SK-N-SH (cell line): ENCODE data around the gene SLC41A2. TPM values are rescaled to one million over a fixed set of nuclear protein-coding genes. Genes with fewer than 3 reads are reported as not detected.

ENCODE experiments used
- CTCF ChIA-PET: fragments of 300-600, 350-600 bp; formaldehyde crosslinking; extraction: SDS; loops from one replicate; lab custom pipeline; 2021; lab: Yijun Ruan, JAX
- POLR2A ChIA-PET: fragments of 350-600 bp; sonication (Branson Sonifier 250); formaldehyde crosslinking; extraction: SDS; loops from one replicate; lab custom pipeline; 2020; ENCODE audit warnings: antibody characterized with exemption, inconsistent platforms; lab: Yijun Ruan, JAX
- DNase-seq: peaks from one replicate; pipeline ENCODE4 v3.0.0; 2012
- H2AFZ ChIP-seq: fragments of 200-600 bp; sonication (generic); 2 replicates; pipeline ENCODE4 v1.8.1; 2016; ENCODE audit warnings: antibody characterized with exemption, mild to moderate bottlenecking, low read depth
- H3F3A ChIP-seq: fragments of 200-600 bp; sonication (generic); replicated peaks from 2 replicates; pipeline ENCODE3; 2016; ENCODE audit warnings: antibody characterized with exemption, mild to moderate bottlenecking; ENCODE audit not compliant: insufficient read depth
- H3K27ac ChIP-seq, 2 experiments: fragments of 200-500 bp in 1 of 2; fragments of 200-600 bp in 1 of 2; sonication (Bioruptor generic) in 1 of 2; sonication (generic), shearing (Covaris generic) in 1 of 2; 2 replicates each; pipeline versions ENCODE4 v1.5.1 to v1.6.1; 2014 to 2016; ENCODE audit warnings: low read depth in 2 of 2, inconsistent platforms in 1 of 2, low read length in 1 of 2, mild to moderate bottlenecking in 1 of 2, mixed read lengths in 1 of 2
- H3K27me3 ChIP-seq: fragments of 200-600 bp; sonication (generic), shearing (Covaris generic); 2 replicates; pipeline ENCODE4 v1.6.1; 2016; ENCODE audit warnings: mixed run types; ENCODE audit not compliant: insufficient read depth
- H3K36me3 ChIP-seq, 2 experiments: fragments of 200-500 bp in 1 of 2; fragments of 200-600 bp in 1 of 2; sonication (Bioruptor generic) in 1 of 2; sonication (generic) in 1 of 2; replicated peaks in 1 of 2; 2 replicates each; pipeline versions ENCODE3 to v1.5.1; 2014 to 2016; ENCODE audit warnings: low read length in 1 of 2, mild to moderate bottlenecking in 1 of 2; ENCODE audit not compliant: insufficient read depth in 2 of 2, control insufficient read depth in 1 of 2
- H3K4me1 ChIP-seq, 2 experiments: fragments of 200-500 bp in 1 of 2; fragments of 200-600 bp in 1 of 2; sonication (Bioruptor generic) in 1 of 2; sonication (generic), shearing (Covaris generic) in 1 of 2; 2 replicates each; pipeline versions ENCODE4 v1.5.1 to v1.6.1; 2014 to 2016; ENCODE audit warnings: low read depth in 1 of 2, low read length in 1 of 2, mixed run types in 1 of 2; ENCODE audit not compliant: insufficient read depth in 2 of 2, control insufficient read depth in 1 of 2
- H3K4me2 ChIP-seq: fragments of 200-600 bp; sonication (generic), shearing (Covaris generic); 2 replicates; pipeline ENCODE4 v1.6.1; 2017; ENCODE audit warnings: mixed run types
- H3K4me3 ChIP-seq, 2 experiments: fragments of 200-500 bp in 1 of 2; fragments of 200-600 bp in 1 of 2; sonication (Bioruptor generic) in 1 of 2; sonication (generic), shearing (Covaris generic) in 1 of 2; 2 replicates each; pipeline versions ENCODE4 v1.5.1 to v1.8.1; 2014 to 2016; ENCODE audit warnings: low read depth in 2 of 2, inconsistent platforms in 1 of 2, low read length in 1 of 2, mild to moderate bottlenecking in 1 of 2, mixed read lengths in 1 of 2, moderate library complexity in 1 of 2
- H3K79me2 ChIP-seq: fragments of 200-600 bp; sonication (generic); 2 replicates; pipeline ENCODE4 v1.8.1; 2017; ENCODE audit warnings: mild to moderate bottlenecking; ENCODE audit not compliant: insufficient read depth
- H3K9ac ChIP-seq: fragments of 200-600 bp; sonication (generic); 2 replicates; pipeline ENCODE4 v1.6.1; 2017; ENCODE audit warnings: mixed run types
- H3K9me2 ChIP-seq: fragments of 200-600 bp; sonication (generic); 2 replicates; pipeline ENCODE4 v1.6.1; 2017; ENCODE audit warnings: mixed run types
- H3K9me3 ChIP-seq: fragments of 200-600 bp; sonication (generic); 2 replicates; pipeline ENCODE4 v1.6.1; 2017; ENCODE audit warnings: mixed run types, mild to moderate bottlenecking, moderate library complexity
- H4K20me1 ChIP-seq: fragments of 200-600 bp; sonication (generic); 2 replicates; pipeline ENCODE4 v1.6.1; 2017; ENCODE audit warnings: mild to moderate bottlenecking, mixed run types; ENCODE audit not compliant: insufficient read depth
- CHD2 ChIP-seq: fragments of 150-350 bp; IDR thresholded peaks from 2 replicates; pipeline ENCODE4 v1.6.1; 2018; ENCODE audit warnings: low read length; ENCODE audit not compliant: partially characterized antibody
- CTCF ChIP-seq: fragments of 200-600 bp; sonication (generic); IDR thresholded peaks from 2 replicates; pipeline ENCODE4 v1.6.1; 2017; ENCODE audit warnings: antibody characterized with exemption, mild to moderate bottlenecking, moderate library complexity
- ELF1 ChIP-seq: IDR thresholded peaks from 2 replicates; pipeline ENCODE4 v1.4.0; 2012
- EP300 ChIP-seq, 2 experiments: IDR thresholded peaks; 2 replicates each; pipeline versions ENCODE4 v1.4.0 to v1.6.1; 2012; ENCODE audit warnings: borderline replicate concordance in 1 of 2, low read depth in 1 of 2, low read length in 1 of 2
- EZH2phosphoT487 ChIP-seq: fragments of 200-600 bp; sonication (generic); IDR thresholded peaks from 2 replicates; pipeline ENCODE4 v1.6.1; 2017; ENCODE audit warnings: low read depth, mixed run types, mild to moderate bottlenecking, antibody characterized with exemption, moderate library complexity, borderline replicate concordance
- FOXJ3 ChIP-seq: sonication (generic); formaldehyde crosslinking; IDR thresholded peaks from 2 replicates; pipeline ENCODE4 v1.5.1; 2020; ENCODE audit warnings: mild to moderate bottlenecking, missing genetic modification reagents
- GABPA ChIP-seq: IDR thresholded peaks from 2 replicates; pipeline ENCODE4 v1.4.0; 2012; ENCODE audit warnings: low read depth, mild to moderate bottlenecking
- JUND ChIP-seq: IDR thresholded peaks from 2 replicates; pipeline ENCODE4 v1.4.0; 2012
- NRF1 ChIP-seq: IDR thresholded peaks from 2 replicates; pipeline ENCODE4 v1.6.1; 2012; ENCODE audit warnings: low read depth, mild to moderate bottlenecking, low read length
- POLR2AphosphoS5 ChIP-seq: IDR thresholded peaks from 2 replicates; pipeline ENCODE4 v1.6.1; 2012; ENCODE audit warnings: low read depth, low read length
- RAD21 ChIP-seq: IDR thresholded peaks from 2 replicates; pipeline ENCODE4 v1.6.1; 2012; ENCODE audit warnings: mild to moderate bottlenecking, low read length
- REST ChIP-seq: IDR thresholded peaks from 2 replicates; pipeline ENCODE4 v1.6.1; 2012; ENCODE audit warnings: mild to moderate bottlenecking, low read depth, low read length, moderate library complexity
- RFX5 ChIP-seq: IDR thresholded peaks from 2 replicates; pipeline ENCODE4 v1.6.1; 2012; ENCODE audit warnings: mild to moderate bottlenecking, improper control_type of control experiment, low read length
- SIN3A ChIP-seq: IDR thresholded peaks from 2 replicates; pipeline ENCODE4 v1.6.1; 2012; ENCODE audit warnings: low read depth, mild to moderate bottlenecking, low read length, moderate library complexity, borderline replicate concordance
- TAF1 ChIP-seq: IDR thresholded peaks from 2 replicates; pipeline ENCODE4 v1.6.1; 2012; ENCODE audit warnings: low read depth, mild to moderate bottlenecking, low read length, moderate library complexity, borderline replicate concordance
- TCF12 ChIP-seq: IDR thresholded peaks from 2 replicates; pipeline ENCODE4 v1.4.0; 2012
- USF2 ChIP-seq: fragments of 150-350 bp; IDR thresholded peaks from 2 replicates; pipeline ENCODE4 v1.6.1; 2017; ENCODE audit warnings: antibody characterized with exemption, low read length, low read depth, borderline replicate concordance
- YY1 ChIP-seq: IDR thresholded peaks from 2 replicates; pipeline ENCODE4 v1.4.0; 2012; ENCODE audit warnings: low read depth, mild to moderate bottlenecking
- WGBS: methylation state at CpG from one replicate; pipeline ENCODE4 v1.1.6; 2017; ENCODE audit warnings: low lambda C conversion rate; 5-methylcytosine and 5-hydroxymethylcytosine counted together
- polyA plus RNA-seq, 3 experiments: library from polyadenylated mRNA; depleted of rRNA; stranded (reverse); fragments of >200 nt; gene quantifications; 2 replicates each; pipeline ENCODE4 v1.2.3, GENCODE V29; 2012

The SLC41A2 gene
- polyA plus RNA-seq, 1 of the 3 experiments (the other 2 are of a cell fraction), result 1.7 TPM

DNA sequence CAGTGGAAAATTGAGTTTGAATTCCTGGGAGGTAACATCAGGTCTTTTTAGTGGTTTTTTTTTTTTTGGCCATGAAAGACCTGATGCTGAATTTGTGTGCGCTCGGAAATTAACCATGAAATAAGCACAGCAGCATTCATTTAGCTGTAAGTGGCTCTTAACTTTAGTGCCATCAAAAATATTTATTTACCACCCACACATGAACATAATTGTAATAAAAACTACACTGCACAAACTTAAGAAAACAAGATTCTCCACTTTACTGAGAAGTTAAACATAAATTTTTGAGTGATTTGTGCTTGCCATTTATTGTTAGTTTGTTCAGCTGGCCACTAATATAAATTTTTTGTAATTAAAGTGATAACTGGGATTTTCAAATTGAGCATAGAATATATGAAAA lies 2.4 kb downstream of the SLC41A2 start (continued):
- TF ChIP-seq USF2, result no peak
- TF ChIP-seq FOXJ3 (CRISPR knock-in tag), result no peak
- TF ChIP-seq JUND, result no peak
- TF ChIP-seq YY1, result no peak

DNA sequence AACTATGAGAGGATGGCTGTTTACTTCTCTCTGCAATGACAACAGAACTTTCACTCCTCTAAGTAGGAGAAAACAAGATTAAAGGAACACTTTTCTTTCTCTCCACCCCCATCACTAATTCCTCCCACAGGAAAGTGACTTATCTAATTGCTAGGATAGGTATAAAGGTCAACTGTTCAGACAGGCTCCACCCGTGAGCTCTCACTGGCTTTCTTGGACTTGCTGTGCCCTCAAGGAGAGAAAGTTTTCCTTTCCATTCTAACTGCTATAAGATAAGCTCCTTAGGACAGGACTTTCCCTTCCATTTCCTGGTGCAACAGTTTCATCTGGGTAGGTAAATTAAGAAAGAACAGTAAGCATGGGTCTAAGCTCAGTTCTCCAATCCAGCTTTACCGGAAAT lies 4.8 kb downstream of the SLC41A2 start:
- Histone ChIP-seq H3K27me3 (no peaks in the 10 kb centered on the region), H4K20me1 (no peaks in the 10 kb centered on the region), H3K9ac (no peak overlapping the region), H3K27ac (no peak overlapping the region), H3K36me3 (no peaks in the 10 kb centered on the region), H2AFZ (no peak overlapping the region), H3K9me2 (no peaks in the 10 kb centered on the region), H3K4me1 (peaks cover 0 to 3% of the 10 kb centered on the region in 2 experiments; a peak in 2 of 4 replicates), H3F3A (peaks cover 9% of the 10 kb centered on the region), H3K9me3 (no peaks in the 10 kb centered on the region), H3K79me2 (peaks cover 5% of the 10 kb centered on the region; the same call in 1 of the 2 replicates), H3K4me2 (no peak overlapping the region), H3K4me3 (no peak overlapping the region)
- 77% methylated on average over 2 of the region's 2 CpGs for WGBS
- TF ChIP-seq CTCF (no peak), FOXJ3 (CRISPR knock-in tag) (no peak), USF2 (no peak), CHD2 (no peak), NRF1 (no peak), EZH2phosphoT487 (no peak), EP300 (IDR thresholded peaks at IDR 0.05; ENCODE audit: borderline replicate concordance in 1 of 2, low read depth in 1 of 2, low read length in 1 of 2) (no peak)
- POLR2A ChIA-PET, result no interaction called here
- no peak for DNase-seq
- CTCF ChIA-PET, result interaction anchor here (1.2 kb wide), 1 partner anchor 12 kb away, joined by 3 read pairs; no protein-coding TSS in a partner anchor

DNA sequence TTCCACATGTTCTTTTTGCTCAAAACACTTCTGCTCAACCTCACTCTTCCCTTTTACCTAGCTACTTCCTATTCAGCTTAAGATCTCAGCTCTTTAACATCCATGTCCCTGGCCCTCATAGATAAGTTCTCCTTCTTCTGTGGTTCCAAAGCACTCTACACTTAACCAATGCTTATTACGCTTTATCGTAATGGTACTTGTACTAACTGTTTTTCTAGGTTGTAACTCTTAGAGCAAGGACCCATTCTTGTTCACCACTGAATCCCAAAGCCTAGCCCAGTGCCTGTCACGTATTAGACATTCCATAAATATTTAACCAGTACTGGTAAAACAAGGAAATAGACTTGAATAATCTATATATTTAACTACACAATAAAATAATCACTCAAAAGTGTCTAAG lies 5.3 kb downstream of the SLC41A2 start:
- H3K4me2 ChIP-seq, result no peak overlapping the region
- ChIA-PET POLR2A (no interaction called here), CTCF (no interaction called here)
- H4K20me1 ChIP-seq, result no peaks in the 10 kb centered on the region
- 86% methylated on average over 3 of the region's 3 CpGs for WGBS
- no peaks in the 10 kb centered on the region for H3K9me3 ChIP-seq
- peaks cover 0 to 3% of the 10 kb centered on the region in 2 experiments; a peak in 2 of 4 replicates for H3K4me1 ChIP-seq
- H3K27me3 ChIP-seq, result no peaks in the 10 kb centered on the region
- H3K27ac ChIP-seq, result no peak overlapping the region
- H3K9me2 ChIP-seq, result no peaks in the 10 kb centered on the region
- H3F3A ChIP-seq, result peaks cover 9% of the 10 kb centered on the region
- H3K9ac ChIP-seq, result no peak overlapping the region
- no peak for DNase-seq
- no peak overlapping the region for H2AFZ ChIP-seq
- H3K36me3 ChIP-seq, result no peaks in the 10 kb centered on the region
- peaks cover 5% of the 10 kb centered on the region; the same call in 1 of the 2 replicates for H3K79me2 ChIP-seq
- no peak overlapping the region for H3K4me3 ChIP-seq
- TF ChIP-seq GABPA (no peak), REST (no peak), NRF1 (no peak), CHD2 (no peak), TAF1 (no peak), JUND (no peak), TCF12 (no peak), RFX5 (no peak), ELF1 (no peak), EP300 (IDR thresholded peaks at IDR 0.05; ENCODE audit: borderline replicate concordance in 1 of 2, low read depth in 1 of 2, low read length in 1 of 2) (no peak), RAD21 (no peak), YY1 (no peak), FOXJ3 (CRISPR knock-in tag) (no peak), POLR2AphosphoS5 (no peak), SIN3A (no peak), EZH2phosphoT487 (no peak)
